GM12878 (cell line): ENCODE measurements around the gene CDK4. TPM values are rescaled to one million over a fixed set of nuclear protein-coding genes. Genes with fewer than 3 reads are reported as not detected.

ENCODE experiments used
- CUX1 ChIP-seq: IDR thresholded peaks from 2 replicates; pipeline ENCODE4 v1.6.1; 2012; ENCODE audit warnings: improper control_type of control experiment, low read depth, low read length; ENCODE audit not compliant: insufficient replicate concordance
- E4F1 ChIP-seq: fragments of 450-650 bp; IDR thresholded peaks from 2 replicates; pipeline ENCODE4 v1.6.1; 2018; ENCODE audit warnings: borderline replicate concordance, mild to moderate bottlenecking; ENCODE audit not compliant: partially characterized antibody
- FOS ChIP-seq: IDR thresholded peaks from 3 replicates; pipeline ENCODE4 v1.6.1; 2011; ENCODE audit warnings: borderline replicate concordance; ENCODE audit not compliant: insufficient read length; ENCODE audit errors: extremely low read depth
- MEF2A ChIP-seq: IDR thresholded peaks from 2 replicates; pipeline ENCODE4 v1.6.1; 2011; ENCODE audit warnings: low read depth, mild to moderate bottlenecking, low read length, moderate library complexity; ENCODE audit not compliant: insufficient read depth
- NBN ChIP-seq: fragments of 450-650 bp; IDR thresholded peaks from 2 replicates; pipeline ENCODE4 v1.6.1; 2016
- NR2C2 ChIP-seq: IDR thresholded peaks from 2 replicates; pipeline ENCODE4 v1.6.1; 2011; ENCODE audit warnings: borderline replicate concordance, low read depth; ENCODE audit not compliant: control insufficient read depth, insufficient read length
- PML ChIP-seq: IDR thresholded peaks from 2 replicates; pipeline ENCODE4 v1.6.1; 2012; ENCODE audit warnings: low read length, inconsistent platforms
- POLR2AphosphoS2 ChIP-seq: IDR thresholded peaks from 2 replicates; pipeline ENCODE4 v1.6.1; 2011; ENCODE audit warnings: low read depth, mild to moderate bottlenecking, low read length, improper control_type of control experiment, moderate library complexity
- RAD51 ChIP-seq: fragments of 450-650 bp; IDR thresholded peaks from 2 replicates; pipeline ENCODE4 v1.6.1; 2016; ENCODE audit warnings: moderate library complexity, mild to moderate bottlenecking, inconsistent platforms
- RUNX3 ChIP-seq: IDR thresholded peaks from 2 replicates; pipeline ENCODE4 v1.6.1; 2012; ENCODE audit warnings: low read length, inconsistent platforms
- SIN3A ChIP-seq: IDR thresholded peaks from 2 replicates; pipeline ENCODE4 v1.6.1; 2012; ENCODE audit warnings: low read depth, low read length, improper control_type of control experiment
- SIX5 ChIP-seq: IDR thresholded peaks from 2 replicates; pipeline ENCODE4 v1.6.1; 2011; ENCODE audit warnings: mild to moderate bottlenecking, low read depth, low read length, moderate library complexity; ENCODE audit not compliant: severe bottlenecking
- SMAD5 ChIP-seq: IDR thresholded peaks from 2 replicates; pipeline ENCODE4 v1.6.1; 2016; ENCODE audit warnings: antibody characterized with exemption, low read depth
- SREBF2 ChIP-seq: IDR thresholded peaks from 2 replicates; pipeline ENCODE4 v1.6.1; 2012; ENCODE audit warnings: mild to moderate bottlenecking, low read length
- TCF12 ChIP-seq: IDR thresholded peaks from 2 replicates; pipeline ENCODE4 v1.6.1; 2011; ENCODE audit warnings: low read depth, mild to moderate bottlenecking, low read length
- ZNF207 ChIP-seq: fragments of 450-650 bp; IDR thresholded peaks from 2 replicates; pipeline ENCODE4 v1.6.1; 2014; ENCODE audit warnings: antibody characterized with exemption, mild to moderate bottlenecking, borderline replicate concordance
- polyA plus RNA-seq, 11 experiments: library from polyadenylated mRNA; depleted of rRNA in 4 of 11; unstranded in 6 of 11; stranded (reverse) in 5 of 11; fragments of >200 nt; fragmentation: Nextera tagmentation in 4 of 11; fragmentation: Illumina TruSeq in 1 of 11; extraction: Ambion mirVana in 4 of 11; extraction: Trizol in 1 of 11; gene quantifications; 1 replicate in 1 of 11; 2 replicates in 10 of 11; pipeline versions ENCODE4 v1.2.1 to v1.2.3, GENCODE V29; 2011 to 2016; ENCODE audit warnings: inconsistent platforms in 2 of 11, missing spikeins in 2 of 11, low read depth in 1 of 11
- total RNA-seq, 4 experiments: library from RNA; depleted of rRNA in 3 of 4; stranded (reverse); fragments of >200 nt in 3 of 4; fragmentation: Illumina TruSeq in 1 of 4; extraction: Trizol in 1 of 4; gene quantifications; 2 replicates each; pipeline versions ENCODE4 v1.2.1 to v1.2.3, GENCODE V29; 2013 to 2021
- TF ChIP-seq, protein P1 (sequence below): fragments of 450-650 bp; IDR thresholded peaks from 2 replicates; pipeline ENCODE4 v1.6.1; 2018; ENCODE audit warnings: mild to moderate bottlenecking, low read depth, moderate library complexity; ENCODE audit not compliant: partially characterized antibody
- TF ChIP-seq, protein P2 (sequence below): fragments of 150-350 bp; IDR thresholded peaks from 2 replicates; pipeline ENCODE4 v1.6.1; 2014; ENCODE audit warnings: mild to moderate bottlenecking, low read depth, low read length

The CDK4 gene
- total and polyA plus RNA-seq, 10 of the 15 experiments (the other 5 are each of a cell fraction or from before 2014, with no cell fraction given) = 26.1 to 385 (median 221) TPM

DNA sequence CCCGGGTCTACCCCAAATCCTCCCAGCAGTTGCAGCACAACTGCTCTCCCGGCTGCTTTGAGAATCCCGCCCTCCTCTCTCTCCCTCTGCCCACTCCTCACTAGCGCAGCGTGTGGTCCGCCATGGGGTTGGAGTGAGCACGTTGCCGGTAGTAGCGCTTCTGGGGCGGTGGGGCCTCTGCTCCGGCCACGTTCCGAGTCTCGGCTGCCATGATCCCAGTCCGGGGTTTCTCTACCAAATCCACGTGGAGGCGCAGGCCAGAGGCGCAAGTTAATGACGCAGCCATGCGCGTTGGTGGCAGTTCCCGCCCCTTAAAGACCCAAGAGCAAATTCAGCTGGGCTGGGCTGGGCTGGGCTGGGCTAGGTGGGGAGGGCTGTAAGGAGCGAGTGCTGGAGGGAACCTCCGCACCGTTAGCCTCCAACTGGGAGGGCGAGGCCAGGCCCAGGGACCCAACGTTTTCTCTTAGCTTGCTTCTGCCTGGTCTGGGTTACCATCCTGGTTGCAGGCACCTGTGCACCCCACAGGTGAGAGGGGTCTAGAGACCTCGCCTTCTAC lies 19.8 kb upstream of the CDK4 start, which contains the start of gene METTL1 (continued):
- TF ChIP-seq, protein P1, sequence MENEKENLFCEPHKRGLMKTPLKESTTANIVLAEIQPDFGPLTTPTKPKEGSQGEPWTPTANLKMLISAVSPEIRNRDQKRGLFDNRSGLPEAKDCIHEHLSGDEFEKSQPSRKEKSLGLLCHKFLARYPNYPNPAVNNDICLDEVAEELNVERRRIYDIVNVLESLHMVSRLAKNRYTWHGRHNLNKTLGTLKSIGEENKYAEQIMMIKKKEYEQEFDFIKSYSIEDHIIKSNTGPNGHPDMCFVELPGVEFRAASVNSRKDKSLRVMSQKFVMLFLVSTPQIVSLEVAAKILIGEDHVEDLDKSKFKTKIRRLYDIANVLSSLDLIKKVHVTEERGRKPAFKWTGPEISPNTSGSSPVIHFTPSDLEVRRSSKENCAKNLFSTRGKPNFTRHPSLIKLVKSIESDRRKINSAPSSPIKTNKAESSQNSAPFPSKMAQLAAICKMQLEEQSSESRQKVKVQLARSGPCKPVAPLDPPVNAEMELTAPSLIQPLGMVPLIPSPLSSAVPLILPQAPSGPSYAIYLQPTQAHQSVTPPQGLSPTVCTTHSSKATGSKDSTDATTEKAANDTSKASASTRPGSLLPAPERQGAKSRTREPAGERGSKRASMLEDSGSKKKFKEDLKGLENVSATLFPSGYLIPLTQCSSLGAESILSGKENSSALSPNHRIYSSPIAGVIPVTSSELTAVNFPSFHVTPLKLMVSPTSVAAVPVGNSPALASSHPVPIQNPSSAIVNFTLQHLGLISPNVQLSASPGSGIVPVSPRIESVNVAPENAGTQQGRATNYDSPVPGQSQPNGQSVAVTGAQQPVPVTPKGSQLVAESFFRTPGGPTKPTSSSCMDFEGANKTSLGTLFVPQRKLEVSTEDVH = peak; percentile 72
- peak; percentile 66 for TF ChIP-seq ZNF207
- no peak; the same call in 1 of the 2 replicates for TF ChIP-seq RAD51
- TF ChIP-seq SMAD5 = peak; percentile 77; the same call in 1 of the 2 replicates
- TF ChIP-seq RUNX3 = peak; percentile 48; the same call in 1 of the 2 replicates
- TF ChIP-seq MEF2A = no peak
- TF ChIP-seq CUX1 = no peak
- TF ChIP-seq PML = peak; percentile 91; the same call in 1 of the 2 replicates
- peak; percentile 10 for TF ChIP-seq E4F1
- TF ChIP-seq, protein P2, sequence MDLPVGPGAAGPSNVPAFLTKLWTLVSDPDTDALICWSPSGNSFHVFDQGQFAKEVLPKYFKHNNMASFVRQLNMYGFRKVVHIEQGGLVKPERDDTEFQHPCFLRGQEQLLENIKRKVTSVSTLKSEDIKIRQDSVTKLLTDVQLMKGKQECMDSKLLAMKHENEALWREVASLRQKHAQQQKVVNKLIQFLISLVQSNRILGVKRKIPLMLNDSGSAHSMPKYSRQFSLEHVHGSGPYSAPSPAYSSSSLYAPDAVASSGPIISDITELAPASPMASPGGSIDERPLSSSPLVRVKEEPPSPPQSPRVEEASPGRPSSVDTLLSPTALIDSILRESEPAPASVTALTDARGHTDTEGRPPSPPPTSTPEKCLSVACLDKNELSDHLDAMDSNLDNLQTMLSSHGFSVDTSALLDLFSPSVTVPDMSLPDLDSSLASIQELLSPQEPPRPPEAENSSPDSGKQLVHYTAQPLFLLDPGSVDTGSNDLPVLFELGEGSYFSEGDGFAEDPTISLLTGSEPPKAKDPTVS = no peak
- peak; percentile 99 for TF ChIP-seq NBN
- peak; percentile 98 for TF ChIP-seq SIN3A
- TF ChIP-seq FOS = no peak
- TF ChIP-seq TCF12 = no peak
- TF ChIP-seq SIX5 = peak; percentile 25
- TF ChIP-seq POLR2AphosphoS2 = peak; percentile 48; the same call in 1 of the 2 replicates
- TF ChIP-seq SREBF2 = no peak
- no peak for TF ChIP-seq NR2C2
